ENCODE measurements around the gene SCARF1.
A peak's percentile ranks its signal among the peaks of the same experiment; 100 is the strongest.

Gene SCARF1

DNA sequence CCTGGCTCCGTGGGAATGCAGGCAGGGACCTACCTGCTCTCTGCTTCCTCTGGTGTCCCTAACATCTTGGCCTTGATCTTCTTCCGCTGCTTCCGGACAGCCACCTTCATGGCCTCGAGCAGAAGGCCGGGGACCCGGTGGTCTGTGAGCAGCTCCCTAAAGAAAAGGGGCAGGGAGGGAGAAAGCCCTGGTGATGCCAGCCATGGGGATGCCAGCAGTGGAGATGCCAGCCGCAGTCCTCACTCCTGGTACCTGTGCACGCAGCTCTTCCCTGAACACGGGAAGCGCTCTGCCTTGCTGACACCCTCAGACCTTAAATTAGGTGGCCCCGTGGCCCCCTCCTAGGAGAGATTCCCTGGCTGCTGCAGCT, 2.3 kb upstream of the SCARF1 start:
- no peak for DNase-seq

DNA sequence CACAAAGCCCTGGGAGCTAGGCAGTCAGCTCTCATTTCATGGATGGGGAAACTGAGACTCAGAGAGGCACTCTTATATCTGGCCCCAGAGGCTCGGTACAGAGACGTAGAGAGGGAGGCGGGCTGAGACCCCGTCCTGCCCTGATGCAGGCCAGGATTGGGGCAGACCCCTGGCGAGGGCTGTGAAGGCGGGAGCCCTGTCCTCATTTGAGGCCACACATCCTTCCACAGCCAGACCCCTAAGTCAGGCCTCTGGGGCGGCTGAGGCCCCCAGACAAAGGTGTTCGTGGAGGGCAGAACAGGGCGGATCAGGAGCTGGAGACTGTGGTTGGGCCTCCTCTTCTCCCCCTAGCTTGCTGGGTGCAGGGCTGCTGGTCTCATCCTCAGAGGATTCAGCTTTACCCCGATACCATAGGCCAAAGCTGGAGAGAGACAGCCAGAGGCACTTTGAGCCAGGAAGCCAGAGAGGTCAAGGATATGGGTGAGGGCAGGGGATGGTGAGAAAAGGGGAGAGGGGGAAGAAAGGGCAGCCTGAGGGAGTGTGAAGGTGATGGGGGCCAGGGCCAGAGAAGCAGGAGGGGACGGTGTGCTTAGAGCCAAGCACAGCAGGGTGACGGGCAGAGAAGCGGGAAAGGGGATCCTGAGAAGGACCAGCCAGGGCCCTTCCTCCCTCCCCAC, 805 bp upstream of the SCARF1 start:
- no peak for DNase-seq

DNA sequence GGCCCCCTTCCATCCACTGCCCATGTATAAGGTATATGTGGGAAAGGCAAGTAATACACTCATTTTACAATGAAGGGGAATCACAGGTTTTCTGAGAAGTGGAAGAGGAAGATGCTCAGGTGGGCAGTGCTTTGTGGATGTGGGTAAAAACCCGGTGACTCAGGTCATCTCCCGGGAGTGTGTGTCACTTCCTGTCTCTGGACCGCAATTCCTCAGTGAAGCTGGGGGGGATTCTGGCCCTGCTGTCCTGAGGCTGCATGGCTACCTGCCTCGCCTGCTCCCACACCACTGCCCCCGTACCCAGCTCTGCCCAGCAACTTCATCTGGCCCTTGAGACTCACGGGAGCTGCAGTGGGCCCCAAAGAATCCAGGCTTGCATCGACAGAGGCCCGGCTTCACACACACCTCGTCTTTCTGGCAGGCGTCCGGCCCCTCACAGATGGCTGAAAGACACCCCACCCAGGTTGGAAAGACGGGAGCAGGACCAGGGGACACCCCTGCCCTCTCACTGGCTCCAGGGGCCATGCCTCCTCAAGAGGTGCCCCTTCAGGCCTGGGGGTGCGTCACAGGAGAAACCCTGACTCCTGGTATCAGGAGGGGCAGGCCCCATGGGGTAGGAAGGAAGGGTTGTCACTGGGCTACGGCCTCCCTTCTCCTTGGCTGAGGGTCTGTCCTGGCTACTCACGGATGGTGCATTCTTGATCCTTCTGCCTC, 882 bp downstream of the SCARF1 start:
- DNase-seq: no peak

DNA sequence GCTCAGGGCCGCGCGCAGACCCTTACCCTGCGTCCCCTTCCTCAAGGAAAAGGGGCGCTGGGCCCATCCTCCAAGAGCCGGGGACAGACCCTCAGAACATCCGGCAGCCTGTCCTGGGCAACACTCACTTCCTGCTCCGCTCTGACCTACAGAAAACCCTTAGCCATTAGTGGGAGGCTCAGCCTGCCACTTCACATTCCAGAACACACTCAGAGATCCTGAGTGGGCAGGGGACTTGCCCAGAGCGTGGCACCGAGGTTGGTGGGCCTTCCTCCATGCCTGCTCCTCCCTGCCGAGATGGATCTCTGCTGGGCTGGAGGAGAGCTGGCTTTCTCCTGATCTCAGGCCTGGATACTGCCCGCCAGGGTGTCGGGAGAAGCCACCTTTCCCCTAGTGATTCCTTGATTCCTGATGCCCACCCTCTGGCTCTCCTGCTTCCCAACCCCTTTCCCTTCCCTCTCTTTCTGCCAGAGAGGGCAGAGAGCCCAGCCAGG, 1.5 kb downstream of the SCARF1 start:
- DNase-seq: no peak

DNA sequence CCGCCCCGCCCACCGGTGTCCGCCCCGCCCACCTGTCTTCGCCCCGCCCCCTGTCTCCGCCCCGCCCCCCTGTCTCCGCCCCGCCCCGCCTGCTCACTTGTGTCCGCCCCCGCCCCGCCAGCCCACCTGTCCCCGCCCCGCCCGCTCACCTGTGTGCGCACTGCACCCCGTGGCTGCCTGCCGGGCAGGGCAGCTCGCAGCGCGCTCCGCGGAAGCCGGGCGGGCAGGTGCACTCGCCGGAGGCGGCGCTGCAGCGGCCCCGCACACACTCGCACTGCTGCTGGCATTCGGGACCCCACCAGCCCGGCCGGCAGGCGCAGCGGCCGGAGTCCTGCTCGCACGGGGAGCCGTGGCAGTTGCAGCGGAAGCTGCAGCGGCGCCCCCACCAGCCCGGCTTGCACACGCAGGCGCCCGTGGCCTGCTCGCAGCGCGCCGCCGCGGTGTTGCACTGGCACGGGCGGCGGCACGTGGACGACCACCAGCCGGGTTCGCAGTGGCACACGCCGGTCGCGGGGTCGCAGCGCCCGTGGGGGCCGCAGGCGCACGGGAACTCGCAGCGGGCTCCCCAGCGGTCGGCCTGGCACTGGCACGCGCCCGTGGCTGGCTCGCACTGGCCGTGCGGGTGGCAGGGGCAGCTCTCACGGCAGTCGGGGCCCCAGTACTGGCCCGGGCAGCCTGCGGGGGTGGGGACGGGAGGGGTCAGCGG, 2.1 kb downstream of the SCARF1 start:
- no peak for DNase-seq

DNA sequence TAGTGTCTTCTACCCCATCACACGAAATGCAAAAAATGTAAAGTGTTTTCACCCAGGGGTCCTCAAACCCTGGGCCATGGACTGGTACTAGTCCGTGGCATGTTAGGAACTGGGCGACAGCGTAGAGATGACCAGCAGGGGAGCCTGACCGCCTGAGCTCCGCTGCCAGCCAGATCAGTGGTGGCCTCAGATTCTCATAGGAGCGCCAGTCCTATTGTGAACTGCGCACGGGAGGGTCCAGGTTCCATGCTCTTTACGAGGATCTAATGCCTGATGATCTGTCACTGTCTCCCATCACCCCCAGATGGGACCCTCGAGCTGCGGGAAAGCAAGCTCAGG, 4.5 kb downstream of the SCARF1 start:
- DNase-seq: no peak

DNA sequence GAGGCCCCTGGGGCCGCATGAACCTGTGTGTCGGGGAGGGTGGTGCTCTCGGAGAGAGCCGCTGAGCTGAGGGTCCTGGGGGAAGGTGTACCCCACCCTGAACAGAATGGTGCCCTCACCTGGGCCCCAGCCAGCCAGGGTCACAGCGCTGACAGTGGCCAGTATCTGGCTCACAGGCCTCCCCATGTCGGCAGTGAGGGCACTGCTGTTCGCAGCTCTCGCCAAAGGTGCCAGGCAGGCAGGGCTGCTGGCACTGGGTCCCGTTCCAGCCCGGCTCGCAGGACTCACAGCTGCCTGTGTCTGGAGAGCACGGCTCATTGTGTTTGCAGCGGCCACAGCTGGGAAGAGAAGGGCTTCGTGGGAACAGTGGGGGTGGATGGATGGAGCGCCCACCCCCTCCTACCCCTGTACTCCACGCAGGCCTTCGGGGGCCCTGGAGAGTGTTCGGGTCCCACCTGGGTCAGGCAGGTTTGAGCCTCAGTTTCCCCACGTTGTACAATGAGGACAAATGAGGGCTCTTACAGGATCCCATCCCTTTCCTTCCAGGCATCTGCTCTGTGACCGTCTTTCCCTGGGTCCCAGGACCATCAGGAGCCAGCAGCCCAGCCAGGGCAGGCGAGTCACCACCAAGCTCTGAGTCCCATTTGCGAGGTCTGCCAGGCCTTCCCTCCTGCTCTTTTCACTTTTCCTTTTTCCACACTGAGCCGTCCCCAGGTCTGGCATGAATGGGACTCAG, 5.0 kb downstream of the SCARF1 start:
- no peak for DNase-seq

DNA sequence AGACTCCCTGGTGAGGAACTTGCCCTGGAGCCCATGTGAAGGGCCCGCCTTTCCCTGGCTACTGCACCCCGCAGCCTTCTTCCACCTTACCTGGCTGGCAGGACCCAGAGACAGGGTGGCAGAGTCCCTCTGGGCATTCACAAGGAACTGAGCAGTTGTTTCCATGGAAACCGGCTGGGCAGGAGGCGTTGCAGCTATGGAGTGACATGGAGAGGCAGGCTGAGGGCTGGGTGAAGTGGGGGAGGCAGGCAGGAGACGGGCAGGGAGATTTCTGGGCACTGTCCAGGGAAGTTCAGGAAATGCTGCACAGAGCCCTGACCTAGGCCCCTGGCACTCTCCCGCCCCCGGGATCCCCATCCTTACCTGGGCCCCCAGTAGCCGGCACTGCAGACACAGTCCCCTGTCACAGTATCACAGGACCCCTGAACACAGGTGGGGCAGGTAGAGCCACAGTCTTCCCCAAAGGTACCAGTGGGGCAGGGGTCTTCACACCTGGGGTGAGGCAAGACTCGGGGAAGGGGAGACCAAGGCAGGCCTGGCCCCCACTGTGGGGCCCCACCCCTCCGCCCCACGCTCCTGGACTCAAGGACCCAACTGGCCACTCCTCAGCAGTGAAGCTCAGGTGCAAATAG, 5.9 kb downstream of the SCARF1 start:
- DNase-seq: peak; percentile 12

DNA sequence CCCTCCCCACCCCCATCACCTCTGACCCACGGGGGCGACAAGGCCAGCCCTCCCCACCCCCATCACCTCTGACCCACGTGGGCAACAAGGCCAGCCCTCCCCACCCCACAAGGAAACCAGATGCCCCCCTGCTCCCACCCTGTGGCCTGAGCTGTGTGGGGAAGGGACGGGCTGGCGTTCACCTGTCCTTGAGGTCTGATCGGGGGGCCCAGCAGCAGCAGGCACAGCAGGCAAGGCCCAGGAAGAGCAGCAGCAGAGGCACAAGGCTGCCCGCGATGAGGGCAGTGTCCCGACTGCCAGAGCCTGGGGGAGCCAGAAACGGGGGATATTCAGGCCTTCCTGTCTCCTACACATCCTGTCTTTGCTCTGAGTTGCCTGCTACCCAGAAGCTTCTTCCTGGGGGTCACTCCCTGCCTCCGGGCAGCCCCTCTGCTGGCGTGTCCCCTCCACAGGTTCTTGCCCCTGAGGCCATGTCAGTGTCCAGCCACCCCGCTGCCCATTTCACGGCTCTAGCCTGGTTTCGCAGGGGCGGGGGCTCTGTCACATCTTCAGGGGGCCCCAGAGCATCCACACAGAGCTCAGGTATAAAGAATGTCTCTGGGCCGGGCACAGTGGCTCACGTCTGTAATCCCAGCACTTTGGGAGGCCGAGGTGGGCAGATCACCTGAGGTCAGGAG, 6.8 kb downstream of the SCARF1 start:
- no peak for DNase-seq

DNA sequence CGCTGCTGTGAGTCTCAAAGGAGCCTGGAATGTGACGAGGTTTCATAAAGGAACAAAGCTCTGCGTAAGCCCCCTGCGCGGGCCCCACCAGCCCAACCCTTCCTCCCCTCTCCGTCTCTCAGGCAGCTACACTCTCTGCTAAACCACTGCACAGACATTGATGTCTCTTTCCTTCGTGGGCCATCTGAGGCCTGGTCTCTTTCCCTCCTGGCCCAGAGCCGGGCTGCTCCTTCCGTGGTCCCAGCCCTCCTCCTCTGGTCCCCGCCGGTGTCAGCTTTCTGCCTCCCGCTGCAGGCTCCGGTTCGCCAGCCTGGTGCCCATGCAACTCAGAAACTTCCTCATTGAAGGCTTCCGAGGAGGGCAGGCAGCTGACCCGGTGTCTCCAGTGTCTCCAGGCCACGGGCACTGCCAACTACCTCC, 7.4 kb downstream of the SCARF1 start:
- no peak for DNase-seq

DNA sequence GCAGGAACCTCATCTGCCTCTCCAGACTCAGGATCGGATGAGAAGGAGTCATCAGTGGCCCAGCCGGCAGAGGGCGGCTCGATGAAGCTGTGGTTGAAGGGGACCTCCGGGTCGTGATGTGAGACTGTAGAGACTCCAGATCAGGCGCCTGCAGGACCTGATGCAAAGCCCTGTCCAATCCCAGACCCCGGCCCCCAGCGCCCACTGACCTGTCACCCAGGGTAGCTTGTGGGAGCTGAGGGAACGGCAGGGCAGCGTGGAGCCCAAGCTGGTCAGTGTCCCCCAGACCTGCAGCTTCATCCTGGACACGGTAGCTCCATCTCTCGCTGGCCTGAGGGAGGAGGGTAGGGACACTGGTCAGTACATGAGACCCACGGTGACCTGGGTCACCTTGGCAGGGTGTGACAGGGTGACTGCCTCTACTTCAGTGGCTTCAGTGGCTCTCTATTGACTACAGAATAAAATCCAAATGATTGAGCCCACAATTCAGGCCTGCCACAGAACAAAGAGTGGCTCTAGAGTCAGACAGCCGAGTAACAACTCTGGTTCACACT, 8.7 kb downstream of the SCARF1 start:
- DNase-seq: no peak

DNA sequence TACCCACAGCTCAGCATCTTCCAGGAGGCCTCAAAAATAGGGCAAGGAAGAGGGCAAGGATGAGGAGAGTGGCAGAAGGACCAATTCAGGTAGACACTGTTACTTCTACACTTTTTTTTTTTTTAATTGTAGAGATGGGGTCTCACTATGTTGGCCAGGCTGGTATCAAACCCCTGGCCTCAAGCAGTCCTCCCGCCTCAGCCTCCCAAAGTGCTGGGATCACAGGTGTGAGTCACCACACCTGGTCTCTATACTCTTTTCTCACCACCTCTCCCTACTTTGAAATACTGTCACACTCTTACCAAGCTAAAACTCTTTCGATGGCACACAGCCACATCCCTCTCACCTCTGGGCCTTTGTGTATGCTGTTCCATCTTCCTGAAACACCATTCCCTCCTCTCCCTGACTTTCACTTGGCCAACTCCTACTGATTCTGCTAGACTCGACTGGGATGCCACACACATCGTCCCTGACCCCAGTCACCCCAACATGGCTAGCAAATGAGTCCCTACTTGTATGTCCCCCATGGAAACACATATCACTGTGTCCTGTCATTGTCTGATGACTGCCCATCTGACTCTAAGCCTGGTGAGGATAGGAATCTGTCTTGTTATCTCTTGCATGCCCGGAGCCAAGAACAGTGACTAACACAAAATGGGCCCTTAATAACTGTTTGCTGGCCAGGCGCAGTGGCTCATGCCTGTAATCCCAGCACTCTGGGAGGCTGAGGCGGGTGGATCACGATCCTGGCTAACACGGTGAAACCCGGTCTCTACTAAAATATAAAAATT, 9.7 kb downstream of the SCARF1 start:
- DNase-seq: no peak

DNA sequence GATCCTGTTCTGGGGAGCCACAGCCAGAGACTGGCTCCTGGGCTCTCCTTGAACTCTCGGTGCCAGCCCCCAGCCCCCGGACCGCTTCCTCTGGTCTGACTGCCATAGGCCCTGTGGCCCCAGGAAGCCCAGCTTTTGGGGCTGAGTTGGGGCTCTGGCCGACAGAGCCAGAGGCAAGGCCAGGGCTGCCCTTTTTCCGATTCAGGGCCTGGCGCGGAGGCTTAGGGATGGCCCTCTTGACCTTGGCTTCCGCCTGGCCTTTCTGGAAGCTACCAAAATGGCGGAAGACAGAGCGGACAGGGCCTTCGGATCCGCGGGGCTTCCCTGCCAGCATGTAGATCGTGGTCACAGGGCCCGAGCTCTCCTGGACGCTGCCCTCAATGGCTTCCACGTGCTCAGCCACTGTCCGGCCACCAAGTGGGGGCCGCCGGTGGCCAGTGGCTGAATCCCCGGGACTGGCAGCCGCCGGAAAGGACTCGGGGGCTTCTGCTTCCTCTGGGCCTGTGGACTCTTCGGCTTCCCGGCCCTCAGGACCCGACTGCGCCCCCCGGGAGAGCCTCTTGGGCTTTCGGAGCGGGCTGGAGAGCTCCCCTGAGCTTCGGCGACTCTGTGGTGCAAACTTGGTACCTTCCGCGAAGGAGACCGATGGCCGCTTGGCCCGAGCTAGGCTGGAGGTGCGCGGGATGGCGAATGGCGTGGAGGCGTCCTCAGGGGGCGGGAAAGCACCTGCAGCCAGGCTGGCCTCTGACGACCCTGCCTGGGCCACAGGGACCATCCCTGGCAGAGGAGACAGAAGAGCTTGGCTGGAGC, 10.5 kb downstream of the SCARF1 start:
- no peak for DNase-seq

DNA sequence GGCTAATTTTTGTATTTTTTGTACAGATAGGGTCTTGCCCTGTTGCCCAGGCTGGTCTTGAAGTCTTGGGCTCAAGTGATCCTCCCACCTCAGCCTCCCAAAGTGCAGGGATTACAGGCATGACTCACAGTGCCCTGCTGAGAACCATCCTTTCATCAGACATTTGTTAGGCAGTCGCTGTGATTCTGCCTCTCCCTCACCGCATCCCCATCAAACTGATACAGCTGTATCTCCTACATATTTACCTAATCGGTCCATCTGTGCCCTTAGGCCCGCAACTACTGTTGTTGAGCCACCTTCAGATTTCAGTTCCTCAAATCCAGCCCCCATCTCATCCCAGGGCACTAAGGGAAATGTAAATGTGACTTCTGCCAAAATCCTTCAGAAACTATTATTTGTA, 14.9 kb downstream of the SCARF1 start:
- no peak for DNase-seq

DNA sequence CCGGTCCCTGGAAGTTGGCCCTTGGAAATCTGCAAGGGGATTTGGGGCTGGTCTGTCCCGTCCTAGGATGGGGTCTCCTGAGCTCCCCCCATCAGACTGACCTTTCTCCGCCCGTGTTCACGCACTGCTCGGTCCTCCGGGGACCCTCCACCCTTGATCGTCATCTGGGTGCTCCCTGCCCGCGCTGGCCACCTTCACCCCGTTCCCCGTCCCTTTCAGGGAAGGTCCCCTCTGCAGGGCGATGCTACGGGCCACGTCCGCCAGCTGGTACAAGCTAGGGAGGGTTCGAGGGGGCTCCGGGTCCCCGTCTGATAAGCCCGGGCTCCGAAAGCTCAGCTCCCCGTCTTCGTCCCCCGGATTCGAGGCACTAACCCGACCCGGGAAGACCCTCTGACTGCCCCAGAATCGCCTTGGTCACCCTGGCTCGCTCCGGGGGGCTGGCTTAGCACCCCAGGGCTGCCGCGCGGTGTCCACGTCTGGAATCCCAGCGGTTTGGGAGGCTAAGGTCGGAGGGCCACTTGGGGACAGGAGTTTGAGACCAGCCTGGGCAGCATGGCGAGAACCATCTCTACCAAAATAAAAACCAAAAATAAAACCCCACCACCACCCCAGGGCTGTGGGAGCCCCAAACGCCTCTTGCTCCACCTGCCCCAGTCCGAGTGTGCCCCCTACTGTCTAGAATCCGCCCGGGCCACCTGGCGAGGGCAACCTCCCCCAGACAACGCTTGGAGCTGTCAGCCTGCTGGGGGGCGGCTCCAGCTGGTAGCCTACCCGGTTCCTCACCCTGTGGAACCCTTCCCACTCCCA, 15.8 kb downstream of the SCARF1 start:
- DNase-seq: no peak

DNA sequence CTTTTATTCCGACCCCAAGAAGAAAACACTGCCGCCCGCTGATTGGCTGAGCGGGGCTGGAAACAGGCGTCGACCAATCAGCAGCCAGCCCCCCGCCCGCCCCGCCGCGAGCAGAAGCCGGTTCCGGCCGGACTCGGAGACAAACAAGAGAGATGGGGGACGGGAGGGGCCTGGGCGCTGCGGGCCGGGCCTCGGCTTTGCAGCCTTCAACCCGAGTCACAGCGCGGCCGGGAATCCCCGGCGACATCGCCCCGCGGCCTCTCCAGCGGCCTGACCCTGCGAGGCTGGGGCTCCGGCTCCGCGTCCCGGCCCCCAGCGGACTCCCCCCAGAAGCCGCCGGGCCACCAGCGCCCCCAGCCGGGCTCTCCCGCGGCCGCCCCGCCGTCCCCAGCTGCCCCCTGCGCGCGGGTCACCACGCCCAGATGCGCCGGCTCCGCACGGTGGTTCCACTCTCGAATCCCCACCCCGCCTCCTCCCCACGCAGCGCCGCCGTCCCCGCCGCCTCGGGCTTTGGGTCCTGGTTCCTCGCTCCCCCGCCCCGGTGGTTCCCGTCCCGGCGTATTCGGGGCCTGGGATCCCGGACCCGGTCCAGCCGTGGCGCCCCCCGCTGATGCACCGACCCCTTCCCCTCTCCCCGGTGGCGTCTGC, 16.6 kb downstream of the SCARF1 start:
- DNase-seq: peak; percentile 84

DNA sequence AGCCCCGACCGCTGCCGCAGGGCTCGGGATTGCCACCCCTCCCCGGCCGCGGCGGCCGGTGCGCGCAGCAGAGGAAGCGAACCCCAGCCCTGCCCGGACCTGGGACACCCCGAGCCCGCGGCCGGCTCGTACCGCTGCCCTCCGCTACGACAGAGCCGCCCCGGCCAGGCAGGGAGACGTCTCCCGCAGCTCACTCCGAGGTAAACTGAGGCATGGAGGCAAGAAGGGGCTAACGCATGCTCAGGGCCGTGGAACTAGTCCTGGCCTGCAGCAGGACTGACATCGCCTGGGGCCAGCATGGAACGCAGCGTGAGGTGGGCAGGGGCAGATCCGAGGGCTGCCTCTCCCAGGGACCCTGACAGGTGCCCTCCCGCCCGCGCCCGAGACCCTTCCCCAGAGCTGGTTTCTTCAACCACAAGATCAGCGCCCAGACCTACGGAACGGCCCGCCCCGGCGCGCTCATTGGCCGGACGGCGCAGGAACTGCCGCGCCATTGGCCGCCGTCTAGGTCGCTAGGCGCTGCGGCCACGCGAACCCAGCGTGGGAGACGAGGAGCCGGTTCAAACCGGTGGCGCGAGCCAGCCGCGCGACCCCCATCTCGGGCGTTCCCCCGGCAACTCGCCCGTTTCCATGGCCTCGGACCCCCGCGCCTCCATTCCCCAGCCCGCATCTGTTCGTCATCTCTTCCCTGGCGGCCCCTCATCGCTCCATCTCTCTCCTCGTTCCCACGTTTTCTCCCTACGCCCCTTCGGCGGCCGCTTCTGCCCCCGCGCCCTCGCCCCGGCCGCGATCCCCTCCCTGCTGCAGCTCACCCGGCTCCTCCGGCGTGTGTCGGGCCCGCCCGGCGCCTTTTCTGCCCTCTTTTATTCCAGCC, 17.3 kb downstream of the SCARF1 start, which contains the start of gene SLC43A2:
SLC43A2 (minus strand) TSS at position 853 of the 874 bp plus-strand sequence. CDS start 960 bp downstream, outside the sequence.
- DNase-seq: peak; percentile 59

Data from NCI-H2227 treated with DMSO at 0.1 percent for 48 hours (cell line).